Measurements from ENCODE around the gene PPP2R2B. TPM values are rescaled to one million over a fixed set of nuclear protein-coding genes. Genes with fewer than 3 reads are reported as not detected.

Gene PPP2R2B
- polyA plus RNA-seq, 1 donor (not counting 4 experiments of a cell fraction or from before 2014, with no cell fraction given), result 0.33 TPM

DNA sequence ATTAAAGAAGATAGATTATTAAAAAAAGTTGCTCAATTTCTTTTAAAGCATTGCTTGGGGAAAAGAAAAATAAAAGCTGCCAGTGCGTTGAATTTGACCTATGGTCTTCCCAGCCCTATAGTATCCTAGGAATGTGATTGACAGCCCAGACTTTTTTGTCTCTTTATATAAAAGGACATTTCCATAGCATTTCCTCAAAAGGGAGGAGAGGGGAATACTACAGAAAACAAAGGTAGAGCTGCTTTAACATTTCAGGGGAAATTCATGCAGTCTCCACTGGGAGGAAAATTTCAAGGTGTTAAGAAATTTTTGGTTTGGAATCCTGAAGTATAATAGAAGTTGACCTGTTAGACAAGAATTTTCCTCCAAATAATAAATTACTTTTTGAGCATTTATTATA lies 344.7 kb downstream of the PPP2R2B start:
- no peaks in the 10 kb centered on the region for H3K9me1 ChIP-seq (ENCODE audit: control insufficient read depth, extremely low read depth, insufficient read depth, low read length)
- H3K4me2 ChIP-seq (ENCODE audit: control insufficient read depth, extremely low read depth, insufficient read depth, low read depth, low read length), result no peak overlapping the region
- dilution Hi-C loops (cut with MboI; ENCODE audit: extremely low pct_ligation_motif_present, low sequenced_read_pairs), result loop anchor here (25.0 kb wide), 1 partner anchor 428 kb away; no protein-coding TSS in a partner anchor
- DNase-seq (ENCODE audit: low read depth, low spot score) (no peak), FAIRE-seq (no peak)
- no peaks in the 10 kb centered on the region for H3K36me3 ChIP-seq (ENCODE audit: control insufficient read depth in 2 of 2, extremely low read depth in 1 of 2, insufficient read depth in 2 of 2, low read length in 2 of 2)
- no peak overlapping the region for H2AFZ ChIP-seq (ENCODE audit: control insufficient read depth, low read length)
- H4K20me1 ChIP-seq (ENCODE audit: control insufficient read depth, extremely low read depth, insufficient read depth, low read length), result no peaks in the 10 kb centered on the region
- H3K27me3 ChIP-seq (ENCODE audit: control insufficient read depth, extremely low read depth, insufficient read depth, low read length), result no peaks in the 10 kb centered on the region
- no peaks in the 10 kb centered on the region for H3K9me3 ChIP-seq (ENCODE audit: control insufficient read depth, low read depth, low read length)
- no peaks in the 10 kb centered on the region for H3K79me2 ChIP-seq (ENCODE audit: control insufficient read depth, insufficient read depth, low read length)
- no peak overlapping the region for H3K27ac ChIP-seq (ENCODE audit: control insufficient read depth, insufficient read depth, low read length)
- no peak for TF ChIP-seq EZH2 (IDR thresholded peaks at IDR 0.05; ENCODE audit: low read length)
- TF ChIP-seq, protein P1, sequence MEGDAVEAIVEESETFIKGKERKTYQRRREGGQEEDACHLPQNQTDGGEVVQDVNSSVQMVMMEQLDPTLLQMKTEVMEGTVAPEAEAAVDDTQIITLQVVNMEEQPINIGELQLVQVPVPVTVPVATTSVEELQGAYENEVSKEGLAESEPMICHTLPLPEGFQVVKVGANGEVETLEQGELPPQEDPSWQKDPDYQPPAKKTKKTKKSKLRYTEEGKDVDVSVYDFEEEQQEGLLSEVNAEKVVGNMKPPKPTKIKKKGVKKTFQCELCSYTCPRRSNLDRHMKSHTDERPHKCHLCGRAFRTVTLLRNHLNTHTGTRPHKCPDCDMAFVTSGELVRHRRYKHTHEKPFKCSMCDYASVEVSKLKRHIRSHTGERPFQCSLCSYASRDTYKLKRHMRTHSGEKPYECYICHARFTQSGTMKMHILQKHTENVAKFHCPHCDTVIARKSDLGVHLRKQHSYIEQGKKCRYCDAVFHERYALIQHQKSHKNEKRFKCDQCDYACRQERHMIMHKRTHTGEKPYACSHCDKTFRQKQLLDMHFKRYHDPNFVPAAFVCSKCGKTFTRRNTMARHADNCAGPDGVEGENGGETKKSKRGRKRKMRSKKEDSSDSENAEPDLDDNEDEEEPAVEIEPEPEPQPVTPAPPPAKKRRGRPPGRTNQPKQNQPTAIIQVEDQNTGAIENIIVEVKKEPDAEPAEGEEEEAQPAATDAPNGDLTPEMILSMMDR (optimal IDR thresholded peaks at IDR 0.05 in 1 of 3, IDR thresholded peaks at IDR 0.05 in 1 of 3, conservative IDR thresholded peaks at IDR 0.05 in 1 of 3; ENCODE audit: extremely low read depth in 1 of 3, insufficient read depth in 2 of 3, low read length in 3 of 3), result no peak
- no peak overlapping the region for H3K9ac ChIP-seq (ENCODE audit: control insufficient read depth, extremely low read depth, insufficient read depth, low read length)
- no peak overlapping the region for H3K4me3 ChIP-seq (ENCODE audit: control insufficient read depth in 2 of 3, extremely low read depth in 1 of 3, insufficient read depth in 2 of 3, low read depth in 1 of 3, low read length in 3 of 3)
- no peaks in the 10 kb centered on the region for H3K4me1 ChIP-seq (ENCODE audit: control insufficient read depth, extremely low read depth, insufficient read depth, low read length)

DNA sequence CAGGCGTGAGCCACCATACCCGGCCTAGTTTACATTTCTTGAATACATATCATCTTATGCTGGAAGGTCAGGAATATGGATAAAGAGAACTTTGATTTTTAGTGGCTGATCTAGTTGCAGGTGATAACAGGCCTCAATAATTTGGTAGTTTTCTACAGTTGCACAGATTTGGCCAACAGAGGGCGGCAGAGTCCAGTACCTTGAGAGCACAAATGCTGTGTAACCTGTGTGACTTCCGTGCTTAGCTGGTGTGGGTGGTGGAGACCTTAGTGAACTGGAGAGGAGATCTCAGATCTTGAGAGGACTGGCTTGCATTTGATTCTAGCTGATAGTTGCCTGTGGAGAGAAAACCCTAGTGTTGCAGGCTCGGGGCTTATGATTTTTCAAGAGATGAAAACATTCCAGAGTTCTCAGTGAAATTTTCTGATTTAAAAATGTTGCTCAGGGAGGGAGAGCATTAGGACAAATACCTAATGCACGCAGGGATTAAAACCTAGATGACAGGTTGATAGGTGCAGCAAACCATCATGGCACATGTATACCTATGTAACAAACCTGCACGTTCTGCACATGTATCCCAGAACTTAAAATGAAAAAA lies 345.2 kb downstream of the PPP2R2B start:
- H2AFZ ChIP-seq (ENCODE audit: control insufficient read depth, low read length), result no peak overlapping the region
- no peak for TF ChIP-seq EZH2 (IDR thresholded peaks at IDR 0.05; ENCODE audit: low read length)
- TF ChIP-seq, protein P1 (optimal IDR thresholded peaks at IDR 0.05 in 1 of 3, IDR thresholded peaks at IDR 0.05 in 1 of 3, conservative IDR thresholded peaks at IDR 0.05 in 1 of 3; ENCODE audit: extremely low read depth in 1 of 3, insufficient read depth in 2 of 3, low read length in 3 of 3), result peak; percentile 85 to 92 (median 91)
- H3K79me2 ChIP-seq (ENCODE audit: control insufficient read depth, insufficient read depth, low read length), result no peaks in the 10 kb centered on the region
- H3K9ac ChIP-seq (ENCODE audit: control insufficient read depth, extremely low read depth, insufficient read depth, low read length), result no peak overlapping the region
- peaks cover under 1% of the 10 kb centered on the region for H3K4me1 ChIP-seq (ENCODE audit: control insufficient read depth, extremely low read depth, insufficient read depth, low read length)
- H3K36me3 ChIP-seq (ENCODE audit: control insufficient read depth in 2 of 2, extremely low read depth in 1 of 2, insufficient read depth in 2 of 2, low read length in 2 of 2), result no peaks in the 10 kb centered on the region
- no peak for DNase-seq (ENCODE audit: low read depth, low spot score)
- FAIRE-seq, result peak; percentile 93
- H4K20me1 ChIP-seq (ENCODE audit: control insufficient read depth, extremely low read depth, insufficient read depth, low read length), result no peaks in the 10 kb centered on the region
- H3K27ac ChIP-seq (ENCODE audit: control insufficient read depth, insufficient read depth, low read length), result no peak overlapping the region
- no peaks in the 10 kb centered on the region for H3K9me3 ChIP-seq (ENCODE audit: control insufficient read depth, low read depth, low read length)
- no peaks in the 10 kb centered on the region for H3K9me1 ChIP-seq (ENCODE audit: control insufficient read depth, extremely low read depth, insufficient read depth, low read length)
- no peaks in the 10 kb centered on the region for H3K27me3 ChIP-seq (ENCODE audit: control insufficient read depth, extremely low read depth, insufficient read depth, low read length)
- no peak overlapping the region for H3K4me3 ChIP-seq (ENCODE audit: control insufficient read depth in 2 of 3, extremely low read depth in 1 of 3, insufficient read depth in 2 of 3, low read depth in 1 of 3, low read length in 3 of 3)
- no peak overlapping the region for H3K4me2 ChIP-seq (ENCODE audit: control insufficient read depth, extremely low read depth, insufficient read depth, low read depth, low read length)
- dilution Hi-C loops (cut with MboI; ENCODE audit: extremely low pct_ligation_motif_present, low sequenced_read_pairs), result loop anchor here (25.0 kb wide), 1 partner anchor 429 kb away; no protein-coding TSS in a partner anchor

Small RNA genes lying within 50 kb of the gene (small RNA-seq; reads per million reads assigned to genes)
- gene RN7SL791P (ENCODE audit: insufficient read length in 3 of 3, low read depth in 3 of 3, low replicate concordance in 1 of 3), result 0 reads per million in 3 experiments
